Endodermal cell (in vitro differentiated cells): ENCODE data around the gene MFSD11. TPM values are rescaled to one million over a fixed set of nuclear protein-coding genes. Genes with fewer than 3 reads are reported as not detected.
A peak's percentile ranks its signal among the peaks of the same experiment; 100 is the strongest.

Experiments
- DNase-seq: peaks from one replicate; pipeline ENCODE4 v3.0.0-alpha.2; 2017
- H3K27ac ChIP-seq: 2 replicates; pipeline ENCODE4 v1.5.1; 2013; ENCODE audit warnings: mild to moderate bottlenecking, low read depth, low read length, moderate library complexity
- H3K27me3 ChIP-seq: 2 replicates; pipeline ENCODE4 v1.6.1; 2013; ENCODE audit warnings: mild to moderate bottlenecking, low read length, moderate library complexity; ENCODE audit not compliant: insufficient read depth, control insufficient read depth, poor library complexity, severe bottlenecking
- H3K36me3 ChIP-seq: 2 replicates; pipeline ENCODE4 v1.7.0; 2013; ENCODE audit warnings: mild to moderate bottlenecking, low read length, moderate library complexity; ENCODE audit not compliant: control insufficient read depth, insufficient read depth
- H3K4me1 ChIP-seq: one replicate; pipeline ENCODE4 v1.7.0; 2013; ENCODE audit warnings: low read length; ENCODE audit not compliant: control insufficient read depth, insufficient read depth
- H3K4me3 ChIP-seq: 2 replicates; pipeline ENCODE4 v1.5.1; 2013; ENCODE audit warnings: mild to moderate bottlenecking, low read length, moderate library complexity
- H3K9ac ChIP-seq: 2 replicates; pipeline ENCODE4 v1.6.1; 2013; ENCODE audit warnings: mild to moderate bottlenecking, low read length, moderate library complexity; ENCODE audit not compliant: poor library complexity, severe bottlenecking; ENCODE audit errors: extremely low read depth
- H3K9me3 ChIP-seq: 2 replicates; pipeline ENCODE4 v1.6.1; 2013; ENCODE audit warnings: mild to moderate bottlenecking, low read length, moderate library complexity; ENCODE audit not compliant: control insufficient read depth
- H3K27ac Mint-ChIP-seq: 2 replicates; pipeline ENCODE4 v1.8.0; 2020; ENCODE audit warnings: mixed read lengths
- H3K27me3 Mint-ChIP-seq: 2 replicates; pipeline ENCODE4 v1.8.0; 2021; ENCODE audit warnings: mild to moderate bottlenecking, mixed read lengths; ENCODE audit not compliant: insufficient read depth
- H3K36me3 Mint-ChIP-seq: 2 replicates; pipeline ENCODE4 v1.8.0; 2020; ENCODE audit warnings: low read depth, mixed read lengths
- H3K4me1 Mint-ChIP-seq: 2 replicates; pipeline ENCODE4 v1.8.0; 2020; ENCODE audit warnings: mixed read lengths
- H3K4me3 Mint-ChIP-seq: 2 replicates; pipeline ENCODE4 v1.8.0; 2020; ENCODE audit warnings: mild to moderate bottlenecking, moderate library complexity, mixed read lengths
- H3K9me3 Mint-ChIP-seq: 2 replicates; pipeline ENCODE4 v1.8.0; 2020; ENCODE audit warnings: mild to moderate bottlenecking, mixed read lengths
- WGBS, 2 experiments: methylation state at CpG; one replicate each; pipeline versions ENCODE4 v1.1.5 to v1.1.7; 2013; ENCODE audit warnings: missing lambda C conversion rate in 2 of 2, mixed read lengths in 1 of 2; ENCODE audit not compliant: insufficient coverage in 1 of 2, insufficient read length in 1 of 2; 5-methylcytosine and 5-hydroxymethylcytosine counted together
- total RNA-seq, 2 donors: library from RNA; stranded (reverse); fragmentation: NEBNext Ultra II Directional in 1 of 2; extraction: Animal tissue kit (Norgen Biotek cat#: 25700) in 1 of 2; gene quantifications; 2 replicates in 1 of 2; 3 replicates in 1 of 2; pipeline ENCODE4 v1.2.1, GENCODE V29; 2021
- TF ChIP-seq, protein P1 (sequence below): fragments of 200-600 bp; sonication (generic); conservative IDR thresholded peaks from 2 replicates; pipeline ENCODE4 v1.5.0; 2021; ENCODE audit warnings: antibody characterized with exemption, mild to moderate bottlenecking

The MFSD11 gene
- total RNA-seq, 2 donors from 2014 or later, result 29.3 to 33.3 TPM

- no peaks in the 10 kb centered on the region for H3K9me3 Mint-ChIP-seq
- peaks cover 13% of the 10 kb centered on the region for H3K4me1 Mint-ChIP-seq
- peaks cover 4% of the 10 kb centered on the region for H3K27me3 Mint-ChIP-seq
- Histone ChIP-seq H3K36me3 (peaks cover 54% of the 10 kb centered on the region), H3K9ac (no peak overlapping the region), H3K4me1 (peaks cover 10% of the 10 kb centered on the region), H3K4me3 (no peak overlapping the region), H3K27ac (no peak overlapping the region), H3K27me3 (no peaks in the 10 kb centered on the region), H3K9me3 (no peaks in the 10 kb centered on the region)
- DNase-seq, result no peak
- no peak overlapping the region for H3K4me3 Mint-ChIP-seq
- peaks cover 32% of the 10 kb centered on the region for H3K36me3 Mint-ChIP-seq
- H3K27ac Mint-ChIP-seq, result no peak overlapping the region
- TF ChIP-seq, protein P1, sequence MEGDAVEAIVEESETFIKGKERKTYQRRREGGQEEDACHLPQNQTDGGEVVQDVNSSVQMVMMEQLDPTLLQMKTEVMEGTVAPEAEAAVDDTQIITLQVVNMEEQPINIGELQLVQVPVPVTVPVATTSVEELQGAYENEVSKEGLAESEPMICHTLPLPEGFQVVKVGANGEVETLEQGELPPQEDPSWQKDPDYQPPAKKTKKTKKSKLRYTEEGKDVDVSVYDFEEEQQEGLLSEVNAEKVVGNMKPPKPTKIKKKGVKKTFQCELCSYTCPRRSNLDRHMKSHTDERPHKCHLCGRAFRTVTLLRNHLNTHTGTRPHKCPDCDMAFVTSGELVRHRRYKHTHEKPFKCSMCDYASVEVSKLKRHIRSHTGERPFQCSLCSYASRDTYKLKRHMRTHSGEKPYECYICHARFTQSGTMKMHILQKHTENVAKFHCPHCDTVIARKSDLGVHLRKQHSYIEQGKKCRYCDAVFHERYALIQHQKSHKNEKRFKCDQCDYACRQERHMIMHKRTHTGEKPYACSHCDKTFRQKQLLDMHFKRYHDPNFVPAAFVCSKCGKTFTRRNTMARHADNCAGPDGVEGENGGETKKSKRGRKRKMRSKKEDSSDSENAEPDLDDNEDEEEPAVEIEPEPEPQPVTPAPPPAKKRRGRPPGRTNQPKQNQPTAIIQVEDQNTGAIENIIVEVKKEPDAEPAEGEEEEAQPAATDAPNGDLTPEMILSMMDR, result no peak
- WGBS, 2 experiments, result 89 to 91% methylated on average over 3 to 5 of the region's 5 CpGs
Observed at GRCh38 chr17:76714336-76714735, 23.6 kb upstream of the MFSD11 start.

DNA sequence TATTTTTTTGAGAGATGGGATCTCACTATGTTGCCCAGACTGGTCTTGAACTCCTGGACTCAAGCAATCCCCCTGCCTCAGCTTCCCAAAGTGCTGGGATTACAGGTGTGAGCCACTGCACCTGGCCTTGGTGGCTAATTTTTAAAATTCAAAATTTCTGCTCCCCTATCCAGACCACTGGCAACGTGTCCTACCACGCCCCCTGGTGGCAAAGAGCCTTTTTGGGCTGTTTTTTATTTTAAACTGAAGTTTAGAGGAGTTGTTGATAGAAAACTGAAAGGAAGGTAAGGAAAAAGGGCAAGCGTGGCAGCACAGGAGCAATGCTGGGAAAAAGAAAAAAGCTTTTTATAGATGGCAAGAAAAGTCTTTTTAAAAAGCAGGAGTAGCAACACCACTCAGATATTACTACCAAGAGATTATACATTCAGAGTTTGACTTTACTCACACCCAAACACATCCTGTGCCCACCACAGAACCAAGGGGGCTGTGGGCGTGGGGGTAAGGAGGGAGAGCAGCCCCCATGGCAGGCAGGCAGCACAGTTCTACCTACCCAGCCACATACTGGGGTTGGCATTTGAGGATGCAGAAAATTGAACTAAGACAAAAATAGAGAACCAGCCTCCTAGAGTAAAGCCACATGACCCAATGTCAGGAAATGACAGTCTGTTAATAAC lies 23.0 kb upstream of the MFSD11 start:
- no peaks in the 10 kb centered on the region for H3K9me3 ChIP-seq
- Mint-ChIP-seq H3K36me3 (peaks cover 37% of the 10 kb centered on the region), H3K9me3 (no peaks in the 10 kb centered on the region), H3K4me1 (peaks cover 7% of the 10 kb centered on the region), H3K27me3 (no peaks in the 10 kb centered on the region), H3K27ac (no peak overlapping the region), H3K4me3 (no peak overlapping the region)
- H3K27ac ChIP-seq, result no peak overlapping the region
- peaks cover 7% of the 10 kb centered on the region for H3K4me1 ChIP-seq
- no peak overlapping the region for H3K4me3 ChIP-seq
- H3K9ac ChIP-seq, result no peak overlapping the region
- H3K36me3 ChIP-seq, result peaks cover 60% of the 10 kb centered on the region
- peak; percentile 93 for DNase-seq
- no peaks in the 10 kb centered on the region for H3K27me3 ChIP-seq
- WGBS, 2 experiments, result 37% methylated on average over 4 of the region's 4 CpGs; no CpG with 5 or more reads in 1 of the 2 experiments
- TF ChIP-seq, protein P1, result peak; percentile 95

- H3K4me3 Mint-ChIP-seq, result no peak overlapping the region
- no peaks in the 10 kb centered on the region for H3K9me3 Mint-ChIP-seq
- H3K27me3 Mint-ChIP-seq, result no peaks in the 10 kb centered on the region
- Histone ChIP-seq H3K27ac (no peak overlapping the region), H3K4me3 (no peak overlapping the region), H3K4me1 (peaks cover 7% of the 10 kb centered on the region), H3K9ac (no peak overlapping the region), H3K27me3 (no peaks in the 10 kb centered on the region), H3K9me3 (no peaks in the 10 kb centered on the region), H3K36me3 (peaks cover 65% of the 10 kb centered on the region)
- DNase-seq, result no peak
- H3K36me3 Mint-ChIP-seq, result peaks cover 42% of the 10 kb centered on the region
- TF ChIP-seq, protein P1, result no peak
- WGBS, 2 experiments, result 91 to 100% methylated on average over 2 of the region's 2 CpGs
- peaks cover 6% of the 10 kb centered on the region for H3K4me1 Mint-ChIP-seq
- H3K27ac Mint-ChIP-seq, result no peak overlapping the region
Observed at GRCh38 chr17:76715496-76715830, 22.5 kb upstream of the MFSD11 start.
